Bronchus fibroblast of lung (primary cell): ENCODE data around the gene PDCD1. TPM values are rescaled to one million over a fixed set of nuclear protein-coding genes. Genes with fewer than 3 reads are reported as not detected.

Source experiments
- total RNA-seq: library from RNA; depleted of rRNA; stranded (reverse); fragments of >200 nt; gene quantifications from 2 replicates; pipeline ENCODE4 v1.2.3, GENCODE V29; 2015

Gene PDCD1
- not detected in 2 replicates for total RNA-seq

GRCh38 chr2:241858206-241859016 is at the start of gene PDCD1:
TSS of gene PDCD1 (minus strand) at chr2:241858894. CDS start at chr2:241858838, 56 bp downstream.

GRCh38 chr2:241869087-241869961 is 10.6 kb upstream of the PDCD1 start, which contains the start of gene RTP5:
TSS of gene RTP5 (plus strand) at chr2:241869729. CDS start at chr2:241869757, 28 bp downstream.

GRCh38 chr2:241808721-241809382 is 49.8 kb downstream of the PDCD1 start, which contains the start of gene NEU4:
TSS of gene NEU4 (plus strand) at chr2:241809193. CDS start at chr2:241814485, 5,292 bp downstream.

Other genes starting within 250 kb of the PDCD1 start
- 49.8 and 62.0 TPM in 2 replicates for gene THAP4, start 221.7 kb downstream of the PDCD1 start, total RNA-seq
- gene ATG4B, start 221.2 kb downstream of the PDCD1 start, total RNA-seq = 64.5 and 66.7 TPM in 2 replicates
- 139 and 142 TPM in 2 replicates for gene DTYMK, start 172.1 kb downstream of the PDCD1 start, total RNA-seq
- gene ING5, start 156.9 kb downstream of the PDCD1 start, total RNA-seq = 20.2 and 22.0 TPM in 2 replicates
- 10.3 and 11.0 TPM in 2 replicates for gene D2HGDH, start 124.3 kb downstream of the PDCD1 start, total RNA-seq
- not detected in 2 replicates for gene GAL3ST2, start 82.1 kb downstream of the PDCD1 start, total RNA-seq
- gene NEU4, start 49.7 kb downstream of the PDCD1 start, total RNA-seq = not detected in 2 replicates
- not detected in 2 replicates for gene RTP5, start 10.8 kb upstream of the PDCD1 start, total RNA-seq